B cell (primary cell): ENCODE measurements around the gene ANKFY1. TPM values are rescaled to one million over a fixed set of nuclear protein-coding genes. Genes with fewer than 3 reads are reported as not detected.
A peak's percentile ranks its signal among the peaks of the same experiment; 100 is the strongest.

Source experiments
- ATAC-seq: fragments of 200-7000 bp; cut with Tn5 transposase; one replicate; pipeline ENCODE4 v1.10.0; 2021; ENCODE audit warnings: low read depth, mild to moderate bottlenecking, moderate number of reproducible peaks, moderate library complexity
- CTCF ChIA-PET: fragments of 350-600 bp; sonication (Branson Sonifier 250); formaldehyde crosslinking; loops from one replicate; lab custom pipeline; 2021; ENCODE audit warnings: antibody characterized with exemption, inconsistent platforms; lab: Charles Lee
- POLR2A ChIA-PET: fragments of 350-600 bp; sonication (Branson Sonifier 250); formaldehyde crosslinking; loops from one replicate; lab custom pipeline; 2021; ENCODE audit warnings: antibody characterized with exemption; lab: Charles Lee
- DNase-seq: peaks from one replicate; pipeline ENCODE4 v3.0.0; 2013
- H2AFZ ChIP-seq: 2 replicates; pipeline ENCODE4 v1.6.1; 2012; ENCODE audit warnings: mild to moderate bottlenecking, low read depth, low read length; ENCODE audit not compliant: insufficient read depth, poor library complexity, severe bottlenecking
- H3K27ac ChIP-seq, 2 donors: 1 replicate in 1 of 2; 2 replicates in 1 of 2; pipeline ENCODE4 v1.5.1; 2012 to 2013; ENCODE audit warnings: low read length in 2 of 2, mild to moderate bottlenecking in 2 of 2, moderate library complexity in 1 of 2
- H3K27me3 ChIP-seq, 4 experiments: fragments of 200-600 bp in 1 of 4; sonication (generic) in 1 of 4; replicated peaks in 1 of 4; 1 replicate in 2 of 4; 2 replicates in 2 of 4; pipeline versions ENCODE4 v1.6.1 to v1.7.0; 2013 to 2016; ENCODE audit warnings: low read length in 3 of 4, mild to moderate bottlenecking in 2 of 4, mixed read lengths in 1 of 4, moderate library complexity in 1 of 4; ENCODE audit not compliant: insufficient read depth in 4 of 4, control insufficient read depth in 3 of 4; ENCODE audit errors: control extremely low read depth in 1 of 4
- H3K36me3 ChIP-seq, 2 experiments: replicated peaks in 1 of 2; 1 replicate in 1 of 2; 2 replicates in 1 of 2; pipeline versions ENCODE4 v1.6.1 to v1.7.1; 2013; ENCODE audit warnings: low read length in 1 of 2; ENCODE audit not compliant: insufficient read depth in 2 of 2, control insufficient read depth in 1 of 2; ENCODE audit errors: control extremely low read depth in 1 of 2, extremely low read depth in 1 of 2
- H3K4me1 ChIP-seq, 2 donors: fragments of 200-600 bp in 1 of 2; sonication (generic) in 1 of 2; 1 replicate in 1 of 2; 2 replicates in 1 of 2; pipeline versions ENCODE4 v1.5.1 to v1.6.1; 2013 to 2017; ENCODE audit warnings: low read length in 2 of 2; ENCODE audit not compliant: control insufficient read depth in 2 of 2, insufficient read depth in 2 of 2
- H3K4me2 ChIP-seq: replicated peaks from 2 replicates; pipeline ENCODE3; 2012; ENCODE audit warnings: mild to moderate bottlenecking, low read depth, low read length; ENCODE audit not compliant: poor library complexity, severe bottlenecking
- H3K4me3 ChIP-seq, 5 experiments: fragments of 200-600 bp in 1 of 5; sonication (generic) in 1 of 5; 1 replicate in 3 of 5; 2 replicates in 2 of 5; pipeline versions ENCODE4 v1.5.1 to v1.7.0; 2011 to 2016; ENCODE audit warnings: low read length in 4 of 5, mild to moderate bottlenecking in 4 of 5, low read depth in 2 of 5, control low read depth in 1 of 5, moderate library complexity in 1 of 5; ENCODE audit not compliant: insufficient read depth in 1 of 5; ENCODE audit errors: control extremely low read depth in 1 of 5, extremely low read depth in 1 of 5
- H3K79me2 ChIP-seq: fragments of 200-600 bp; sonication (generic); one replicate; pipeline ENCODE4 v1.6.0; 2016; ENCODE audit warnings: low read length; ENCODE audit not compliant: control insufficient read depth, insufficient read depth
- H3K9ac ChIP-seq: fragments of 200-600 bp; sonication (generic); 2 replicates; pipeline ENCODE4 v1.6.1; 2017; ENCODE audit warnings: mild to moderate bottlenecking, low read length, moderate library complexity
- H3K9me3 ChIP-seq, 3 donors: one replicate each; pipeline versions ENCODE4 v1.6.1 to v1.7.1; 2013; ENCODE audit warnings: low read length in 2 of 3; ENCODE audit not compliant: control insufficient read depth in 2 of 3, insufficient read depth in 1 of 3; ENCODE audit errors: control extremely low read depth in 1 of 3
- H4K20me1 ChIP-seq: 2 replicates; pipeline ENCODE4 v1.6.0; 2012; ENCODE audit warnings: mild to moderate bottlenecking, low read length; ENCODE audit not compliant: insufficient read depth, control insufficient read depth, poor library complexity, severe bottlenecking
- H3K27ac Mint-ChIP-seq: one replicate; pipeline ENCODE4 v1.8.0; 2021; ENCODE audit warnings: mixed read lengths
- H3K27me3 Mint-ChIP-seq: one replicate; pipeline ENCODE4 v1.8.0; 2021; ENCODE audit warnings: mixed read lengths
- H3K4me1 Mint-ChIP-seq: one replicate; pipeline ENCODE4 v1.8.0; 2021; ENCODE audit warnings: mixed read lengths
- H3K4me3 Mint-ChIP-seq: one replicate; pipeline ENCODE4 v1.8.0; 2021; ENCODE audit warnings: mixed read lengths
- H3K9me3 Mint-ChIP-seq: one replicate; pipeline ENCODE4 v1.8.0; 2022; ENCODE audit warnings: mixed read lengths; ENCODE audit not compliant: insufficient read depth
- EZH2 ChIP-seq: IDR thresholded peaks from 2 replicates; pipeline ENCODE4 v1.6.1; 2012; ENCODE audit warnings: borderline replicate concordance, low read depth, mild to moderate bottlenecking, moderate library complexity, low read length; ENCODE audit not compliant: insufficient read depth, poor library complexity, severe bottlenecking
- WGBS: methylation state at CpG from one replicate; pipeline ENCODE4 v1.1.5; 2013; ENCODE audit warnings: missing lambda C conversion rate; ENCODE audit not compliant: insufficient coverage; 5-methylcytosine and 5-hydroxymethylcytosine counted together
- intact Hi-C: fragments of 100-400 bp; cut with micrococcal nuclease; formaldehyde crosslinking; loops from one replicate; pipeline ENCODE4 v1.10.0; 2022
- polyA plus RNA-seq: library from polyadenylated mRNA; depleted of rRNA; stranded (reverse); fragments of >200 nt; gene quantifications from 2 replicates; pipeline ENCODE4 v1.2.3, GENCODE V29; 2012
- total RNA-seq, 2 donors: library from RNA; stranded (reverse); fragments of 120-200 nt in 1 of 2; gene quantifications; 1 replicate in 1 of 2; 2 replicates in 1 of 2; pipeline versions ENCODE4 v1.2.3 to v1.2.4, GENCODE V29; 2013 to 2022
- TF ChIP-seq, protein P1 (sequence below): fragments of 200-600 bp; IDR thresholded peaks from one replicate; pipeline ENCODE4 v1.8.0; 2022; ENCODE audit warnings: antibody characterized with exemption, mild to moderate bottlenecking

Gene ANKFY1
- total and polyA plus RNA-seq, 2 donors (not counting 1 experiment from before 2014, with no cell fraction given): 23.1 to 63.9 TPM

DNA sequence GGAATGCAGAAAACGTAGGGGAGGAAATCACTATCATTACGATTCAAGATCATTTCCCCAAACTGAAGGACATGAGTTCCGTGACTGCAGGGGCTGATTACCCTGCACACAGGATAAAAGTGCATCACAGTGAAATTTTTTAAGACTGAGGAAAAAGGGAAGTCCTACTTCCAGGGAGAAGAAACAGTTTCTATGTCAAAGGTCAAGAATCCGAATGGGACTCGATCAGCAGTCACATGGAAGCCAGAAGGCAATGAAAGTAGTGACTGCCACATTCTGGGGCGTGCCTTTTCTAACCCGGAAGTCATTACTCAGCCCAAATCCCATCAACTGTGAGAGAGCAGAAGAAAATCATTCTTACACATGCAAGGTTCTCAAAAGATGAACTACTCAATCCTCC is 133.1 kb downstream of the ANKFY1 start:
- no peak overlapping the region for H3K9ac ChIP-seq
- no peaks in the 10 kb centered on the region for H3K9me3 ChIP-seq
- intact Hi-C loops: no loop called here
- no peak overlapping the region for H3K4me3 ChIP-seq
- H3K9me3 Mint-ChIP-seq: no peaks in the 10 kb centered on the region
- H4K20me1 ChIP-seq: peaks cover 86% of the 10 kb centered on the region
- H3K4me3 Mint-ChIP-seq: no peak overlapping the region
- H3K4me2 ChIP-seq: no peak overlapping the region
- peaks cover 0 to 14% of the 10 kb centered on the region in 2 experiments for H3K36me3 ChIP-seq
- no peaks in the 10 kb centered on the region for H3K27me3 ChIP-seq
- DNase-seq: no peak
- peaks cover 46% of the 10 kb centered on the region for H3K4me1 Mint-ChIP-seq
- no peaks in the 10 kb centered on the region for H3K27me3 Mint-ChIP-seq
- POLR2A ChIA-PET: no interaction called here
- H2AFZ ChIP-seq: no peak overlapping the region
- H3K4me1 ChIP-seq: peaks cover 10 to 18% of the 10 kb centered on the region in 2 donors
- TF ChIP-seq EZH2: no peak
- TF ChIP-seq, protein P1, sequence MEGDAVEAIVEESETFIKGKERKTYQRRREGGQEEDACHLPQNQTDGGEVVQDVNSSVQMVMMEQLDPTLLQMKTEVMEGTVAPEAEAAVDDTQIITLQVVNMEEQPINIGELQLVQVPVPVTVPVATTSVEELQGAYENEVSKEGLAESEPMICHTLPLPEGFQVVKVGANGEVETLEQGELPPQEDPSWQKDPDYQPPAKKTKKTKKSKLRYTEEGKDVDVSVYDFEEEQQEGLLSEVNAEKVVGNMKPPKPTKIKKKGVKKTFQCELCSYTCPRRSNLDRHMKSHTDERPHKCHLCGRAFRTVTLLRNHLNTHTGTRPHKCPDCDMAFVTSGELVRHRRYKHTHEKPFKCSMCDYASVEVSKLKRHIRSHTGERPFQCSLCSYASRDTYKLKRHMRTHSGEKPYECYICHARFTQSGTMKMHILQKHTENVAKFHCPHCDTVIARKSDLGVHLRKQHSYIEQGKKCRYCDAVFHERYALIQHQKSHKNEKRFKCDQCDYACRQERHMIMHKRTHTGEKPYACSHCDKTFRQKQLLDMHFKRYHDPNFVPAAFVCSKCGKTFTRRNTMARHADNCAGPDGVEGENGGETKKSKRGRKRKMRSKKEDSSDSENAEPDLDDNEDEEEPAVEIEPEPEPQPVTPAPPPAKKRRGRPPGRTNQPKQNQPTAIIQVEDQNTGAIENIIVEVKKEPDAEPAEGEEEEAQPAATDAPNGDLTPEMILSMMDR: no peak
- H3K27ac ChIP-seq: peak overlapping the region in 1 of 2 donors; percentile 45
- CTCF ChIA-PET: no interaction called here
- no peak overlapping the region for H3K27ac Mint-ChIP-seq
- 71% methylated on average over 3 of the region's 7 CpGs for WGBS
- peaks cover 96% of the 10 kb centered on the region for H3K79me2 ChIP-seq
- no peak for ATAC-seq

DNA sequence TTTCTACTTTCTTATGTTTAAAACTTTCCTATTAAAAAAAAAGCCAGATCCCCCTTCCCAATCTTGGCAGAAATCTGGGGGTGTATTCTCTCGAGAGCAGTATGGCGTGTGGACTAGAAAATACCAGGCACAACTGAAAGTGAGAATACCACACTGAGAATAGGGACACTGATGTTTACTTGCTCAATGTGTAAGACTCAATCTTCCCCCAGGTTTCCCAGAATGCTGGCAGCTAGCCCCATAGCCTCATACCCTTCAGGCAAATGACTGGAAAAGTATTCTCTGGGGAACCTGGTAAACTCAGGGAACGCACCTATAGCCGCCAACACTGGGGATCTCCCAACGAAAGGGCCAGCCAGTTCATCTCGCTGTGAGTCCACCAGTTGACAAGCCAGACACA is 136.2 kb downstream of the ANKFY1 start:
- no peaks in the 10 kb centered on the region for H3K27me3 ChIP-seq
- DNase-seq (no peak), ATAC-seq (no peak)
- H3K4me3 ChIP-seq: no peak overlapping the region
- Mint-ChIP-seq H3K4me3 (no peak overlapping the region), H3K9me3 (no peaks in the 10 kb centered on the region), H3K27ac (no peak overlapping the region), H3K4me1 (peaks cover 39% of the 10 kb centered on the region), H3K27me3 (no peaks in the 10 kb centered on the region)
- ChIA-PET CTCF (no interaction called here), POLR2A (no interaction called here)
- peaks cover 76% of the 10 kb centered on the region for H4K20me1 ChIP-seq
- H3K9ac ChIP-seq: no peak overlapping the region
- no peak overlapping the region for H3K27ac ChIP-seq
- H3K4me1 ChIP-seq: peaks cover 10 to 18% of the 10 kb centered on the region in 2 donors
- H3K9me3 ChIP-seq: no peaks in the 10 kb centered on the region
- 83% methylated on average over 4 of the region's 6 CpGs for WGBS
- TF ChIP-seq, protein P1: no peak
- TF ChIP-seq EZH2: no peak
- H3K79me2 ChIP-seq: peaks cover 84% of the 10 kb centered on the region
- peaks cover 0 to 21% of the 10 kb centered on the region in 2 experiments for H3K36me3 ChIP-seq
- H3K4me2 ChIP-seq: no peak overlapping the region
- intact Hi-C loops: no loop called here
- no peak overlapping the region for H2AFZ ChIP-seq
